Stimulated activated CD4-positive, alpha-beta T cell treated with anti-CD3 and anti-CD28 coated beads, Interleukin-12 subunit alpha, Interleukin-12 subunit beta, amount 100 ng/mL, for 24 hours (primary cell): ENCODE measurements around the gene CALML3.

ENCODE experiments used
- DNase-seq, 2 experiments: peaks; one replicate each; pipeline ENCODE4 v3.0.0-alpha.2; 2020; ENCODE audit warnings: low read depth in 2 of 2

Gene CALML3

DNA sequence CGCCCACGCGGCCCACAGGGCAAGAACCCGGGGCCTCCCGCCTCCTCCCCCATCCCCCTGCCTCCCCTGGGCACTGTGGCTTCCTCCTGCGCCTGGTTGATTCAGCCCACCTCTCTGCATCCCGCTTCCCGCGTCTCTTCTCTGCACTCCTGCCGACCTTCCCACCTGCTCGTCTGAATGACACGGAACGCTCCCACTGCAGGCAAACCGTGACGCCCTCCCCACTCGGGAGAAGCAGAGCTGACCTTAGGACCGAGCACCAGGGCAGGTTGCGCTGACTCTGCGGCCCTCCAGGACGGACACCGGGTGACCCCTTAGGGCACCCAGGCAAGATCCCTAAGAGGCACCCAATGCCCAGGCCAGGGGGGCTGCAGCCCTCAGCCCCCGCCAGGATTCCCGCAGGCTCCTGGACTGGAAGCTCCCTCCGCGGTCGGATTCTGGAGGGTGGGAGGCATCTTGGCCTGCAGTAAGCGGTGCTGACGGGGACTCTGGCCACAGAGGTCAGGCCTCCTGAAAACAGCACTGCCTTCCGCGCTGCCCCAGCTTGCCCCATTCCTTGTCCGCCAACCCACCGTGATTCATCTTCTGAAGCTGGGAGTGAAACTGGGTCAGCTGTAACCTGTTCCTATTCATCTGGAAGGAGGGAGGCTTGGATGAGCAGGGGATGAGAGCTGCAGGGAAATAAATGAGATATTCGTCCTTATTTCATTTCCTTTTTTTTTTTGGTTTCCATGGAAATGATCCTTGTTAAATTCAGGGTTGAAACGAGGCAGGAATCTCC is 990 bp downstream of the CALML3 start:
- no peak for DNase-seq

GRCh38 chr10:5526691-5527331 is 2.0 kb downstream of the CALML3 start:
- DNase-seq: no peak

DNA sequence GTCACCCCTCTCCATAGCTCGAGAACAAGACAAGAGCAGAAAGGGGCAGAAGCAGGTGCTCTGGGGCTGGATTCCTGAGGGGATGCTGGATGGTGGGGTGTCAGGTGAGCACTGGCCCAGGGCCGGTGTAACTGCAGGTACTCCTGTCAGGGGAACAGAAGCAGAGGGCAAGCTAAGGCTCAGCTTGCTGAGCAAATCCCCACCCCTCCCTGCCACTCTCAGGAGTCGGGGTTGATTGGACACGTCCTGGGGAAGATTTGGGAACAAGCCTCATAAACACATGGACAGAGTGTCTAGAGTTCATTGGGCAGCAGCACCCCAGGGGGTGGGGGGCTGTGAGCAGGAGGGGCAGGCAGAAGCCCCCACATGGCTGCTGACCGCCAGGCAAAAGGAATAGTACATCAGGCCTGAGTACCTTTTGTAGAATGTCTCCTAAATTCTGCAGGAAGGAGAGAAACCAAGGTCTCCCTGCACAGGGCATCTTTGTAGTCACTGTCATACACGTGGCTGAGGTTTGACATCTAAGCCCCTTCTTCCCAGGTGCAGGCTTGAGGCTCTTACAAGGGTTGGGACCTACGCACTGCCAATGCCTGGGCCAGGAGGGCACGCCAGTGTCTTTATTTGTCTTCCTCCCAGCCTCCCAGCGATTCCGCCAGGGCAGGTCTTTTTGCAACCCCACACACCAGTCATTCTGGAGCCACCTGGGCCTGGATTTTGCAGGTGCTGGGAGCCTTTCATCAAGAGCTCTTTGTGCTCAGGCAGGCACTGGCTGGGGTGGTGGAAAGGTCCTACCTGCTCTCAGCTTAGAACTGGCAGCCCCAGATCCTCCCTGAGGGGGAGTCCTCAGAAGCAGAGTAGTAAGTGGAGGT is 2.8 kb downstream of the CALML3 start:
- no peak for DNase-seq

DNA sequence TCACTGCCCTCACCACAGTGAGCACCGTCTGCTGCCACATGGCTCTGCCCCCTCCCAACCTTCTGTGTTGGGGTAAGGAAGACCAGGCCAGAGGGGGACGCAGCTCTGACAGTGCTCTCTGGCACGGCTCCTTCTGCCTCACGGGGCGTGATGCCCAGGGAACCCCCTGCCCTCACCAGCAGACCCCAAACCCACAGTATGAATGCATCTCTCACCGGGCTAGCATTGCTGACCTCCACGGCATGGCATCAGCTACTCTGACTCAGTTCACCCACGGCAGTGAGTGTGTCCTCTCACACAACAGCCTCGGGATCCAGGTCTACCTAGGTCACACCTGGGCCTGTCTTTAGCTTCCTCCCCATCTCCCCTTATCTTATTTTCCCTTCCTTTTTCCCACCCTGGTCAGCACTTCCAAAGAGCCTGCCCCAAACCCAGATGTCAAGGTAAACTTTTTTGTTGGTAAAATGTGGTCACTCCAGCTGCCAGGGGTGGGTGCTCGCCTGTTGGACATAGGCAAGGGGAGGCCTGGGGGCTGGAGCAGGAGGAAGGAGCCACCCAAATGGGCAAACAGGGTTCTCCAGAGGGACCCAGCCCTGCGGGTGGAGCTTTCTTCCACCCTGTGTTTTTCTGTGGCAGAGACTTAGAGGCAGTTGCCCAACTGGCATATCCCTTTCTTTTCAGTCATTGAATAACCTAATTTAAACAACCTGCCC is 4.4 kb downstream of the CALML3 start:
- DNase-seq: no peak

DNA sequence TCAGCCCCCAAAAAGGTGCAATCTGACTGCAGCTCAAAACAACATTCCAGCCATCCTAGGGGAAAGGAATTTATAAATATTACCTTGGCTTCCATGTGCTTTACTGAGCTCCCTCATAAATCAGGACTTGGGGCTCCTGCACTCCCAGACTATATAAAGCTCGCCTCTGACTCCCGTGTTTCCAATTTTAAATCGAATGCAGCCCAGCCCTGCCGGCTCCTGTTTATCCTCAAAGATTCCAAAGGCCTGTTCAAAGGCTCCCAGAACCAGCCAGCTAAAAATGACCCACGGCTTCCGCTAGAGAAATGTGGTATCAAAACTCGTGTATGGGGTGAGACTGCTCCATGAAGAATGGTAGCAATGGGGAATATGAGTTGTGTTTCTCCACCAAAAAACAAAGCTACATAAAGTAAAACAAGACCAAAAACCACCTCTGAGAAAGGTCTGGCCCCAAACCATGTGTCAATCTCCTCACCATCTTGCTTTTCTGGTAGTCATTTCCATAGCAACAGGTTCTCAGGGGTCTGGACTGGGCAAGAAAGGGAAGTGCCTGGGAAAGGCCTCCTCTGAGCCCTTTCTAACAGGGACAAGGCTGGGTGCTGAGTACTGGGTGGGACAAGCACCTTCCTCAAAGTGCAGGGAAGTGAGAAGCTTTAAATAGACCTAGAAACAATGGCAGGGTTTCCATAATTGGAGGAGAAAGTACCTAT is 5.1 kb downstream of the CALML3 start:
- DNase-seq: no peak

GRCh38 chr10:5530412-5530806 is 5.6 kb downstream of the CALML3 start:
- DNase-seq: no peak

DNA sequence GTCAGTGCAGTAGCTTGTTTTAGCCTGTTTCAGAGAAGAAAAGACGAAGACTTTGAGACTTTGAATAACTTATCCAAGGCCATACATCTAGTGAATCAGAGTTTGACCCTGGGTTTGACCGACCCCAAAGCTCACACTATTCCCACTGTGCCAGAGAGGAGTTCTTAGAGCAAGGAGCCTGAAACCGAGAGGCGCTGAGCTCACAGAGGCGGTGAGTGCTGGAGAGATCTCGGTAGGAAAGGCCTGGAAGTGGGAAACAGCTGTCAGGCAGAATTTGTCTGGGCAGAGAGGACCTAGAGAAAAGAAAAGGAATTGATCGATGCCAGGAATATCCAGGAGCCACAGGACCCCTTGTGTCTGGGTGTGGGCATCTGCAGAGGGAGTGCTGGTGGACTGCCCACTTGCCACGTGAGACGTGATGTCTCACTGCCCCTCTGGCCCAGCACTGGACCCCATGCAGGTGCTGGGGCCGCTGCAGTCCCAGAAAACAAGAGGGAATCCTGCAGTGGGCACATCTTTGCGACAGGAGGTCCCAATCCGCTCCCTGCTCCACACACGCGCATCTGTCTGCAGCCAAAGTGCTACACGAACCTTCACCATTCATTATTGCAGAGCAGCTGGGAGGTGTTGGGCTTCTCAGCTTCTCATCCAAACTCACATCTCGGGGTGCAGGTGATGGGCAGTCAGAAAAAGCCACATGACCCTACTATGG is 6.2 kb downstream of the CALML3 start:
- DNase-seq: no peak

DNA sequence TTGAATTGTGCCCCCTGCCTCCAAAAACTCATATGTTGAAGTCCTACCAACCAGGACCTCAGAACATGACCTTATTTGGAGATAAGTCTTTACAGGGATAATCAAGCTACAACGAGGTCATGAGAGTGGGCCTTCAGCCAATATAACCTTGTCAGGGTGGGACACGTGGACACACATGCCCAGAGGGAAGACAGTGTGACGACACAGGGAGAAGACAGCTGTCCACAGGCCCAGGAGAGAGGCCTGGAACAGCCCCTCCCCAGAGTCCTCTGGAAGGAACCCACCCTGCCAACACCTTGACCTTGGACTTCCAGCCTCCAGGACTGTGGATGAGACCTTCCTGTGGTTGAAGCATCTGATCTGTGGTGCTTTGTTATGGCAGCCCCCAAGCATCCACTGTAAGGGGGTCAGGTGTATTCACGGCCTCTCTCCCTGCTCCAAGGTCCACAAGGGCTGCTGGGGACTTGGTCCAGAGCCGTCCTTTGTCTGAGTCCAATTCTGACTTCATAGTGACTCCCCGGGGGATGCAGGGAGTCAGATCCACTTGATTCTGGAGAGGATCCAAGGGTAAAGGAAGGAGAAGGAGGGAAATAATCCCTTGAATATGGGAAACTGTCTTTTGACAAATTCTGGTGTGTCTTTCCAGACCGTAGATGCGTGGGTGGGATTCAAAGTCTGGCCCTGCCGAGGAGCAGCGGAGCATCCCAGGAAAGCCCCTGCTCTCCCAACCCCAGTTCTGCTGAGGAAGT is 7.0 kb downstream of the CALML3 start:
- DNase-seq: no peak

DNA sequence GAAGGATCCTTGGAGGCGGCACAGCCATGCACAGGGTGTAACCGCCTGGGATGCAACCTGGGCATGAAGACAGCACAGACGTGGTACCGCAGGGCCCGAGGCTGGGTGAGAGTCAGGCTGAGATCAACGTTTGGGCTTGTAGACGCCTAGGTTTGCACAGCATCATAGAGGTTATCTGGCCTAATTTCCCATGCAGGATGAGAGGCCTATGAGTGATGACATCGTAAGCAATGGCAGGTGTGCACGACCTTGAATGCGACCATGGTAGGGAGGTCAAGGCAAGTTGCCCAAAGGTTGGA is 7.5 kb downstream of the CALML3 start:
- no peak for DNase-seq

DNA sequence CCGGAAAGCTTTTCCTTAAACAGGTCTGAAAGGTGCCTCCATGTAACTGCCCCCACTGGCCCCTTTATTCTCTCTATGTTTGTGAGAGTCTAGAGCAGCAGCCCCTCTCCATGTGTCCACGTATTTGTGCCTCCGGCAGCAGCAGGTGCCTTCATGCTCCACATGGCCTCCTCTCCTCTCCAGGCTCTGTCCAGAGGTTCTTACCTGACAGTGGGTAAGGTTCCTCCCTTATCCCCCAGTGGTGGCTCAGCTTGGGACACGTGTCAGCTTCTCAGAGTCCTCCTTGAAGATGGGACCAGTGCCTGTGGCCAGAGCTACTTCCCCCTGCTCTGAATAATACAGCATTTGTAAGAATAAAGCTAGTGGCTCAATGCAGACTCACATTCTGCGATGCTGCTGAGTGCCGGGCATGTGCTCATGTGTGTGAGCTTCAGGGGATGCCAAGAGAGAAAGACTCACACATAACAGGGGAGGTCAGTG is 7.9 kb downstream of the CALML3 start:
- no peak for DNase-seq

DNA sequence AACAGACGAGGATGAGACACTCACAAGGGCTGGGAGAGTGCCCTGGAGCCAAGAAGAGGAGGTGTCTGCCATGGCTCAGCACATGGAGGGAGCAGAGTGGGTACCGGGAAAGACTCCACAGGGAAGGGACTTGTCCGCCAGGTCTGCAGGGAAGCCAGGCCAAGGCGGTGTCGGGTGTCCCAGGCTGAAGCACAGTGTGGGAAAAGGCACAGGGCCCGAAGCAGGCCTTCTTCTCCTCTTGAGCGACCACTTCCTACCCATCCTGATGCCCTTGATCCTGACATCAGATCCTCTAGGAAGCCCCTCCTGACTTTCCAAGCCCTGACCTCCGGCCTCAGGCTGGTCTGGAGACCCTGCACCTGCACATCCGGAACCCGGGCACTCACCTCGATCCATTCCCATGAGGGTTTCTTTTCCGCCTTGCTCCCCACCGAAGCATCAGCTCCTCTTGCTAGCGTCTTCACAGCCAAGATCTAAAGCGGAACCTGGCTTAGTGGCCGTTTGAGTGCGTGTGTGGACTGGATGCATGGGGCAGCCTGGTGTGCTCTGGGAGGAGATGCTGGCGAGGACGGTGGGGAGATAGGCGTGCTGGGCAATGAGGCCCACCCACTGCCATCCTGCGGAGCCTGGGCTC is 8.5 kb downstream of the CALML3 start:
- DNase-seq: no peak

DNA sequence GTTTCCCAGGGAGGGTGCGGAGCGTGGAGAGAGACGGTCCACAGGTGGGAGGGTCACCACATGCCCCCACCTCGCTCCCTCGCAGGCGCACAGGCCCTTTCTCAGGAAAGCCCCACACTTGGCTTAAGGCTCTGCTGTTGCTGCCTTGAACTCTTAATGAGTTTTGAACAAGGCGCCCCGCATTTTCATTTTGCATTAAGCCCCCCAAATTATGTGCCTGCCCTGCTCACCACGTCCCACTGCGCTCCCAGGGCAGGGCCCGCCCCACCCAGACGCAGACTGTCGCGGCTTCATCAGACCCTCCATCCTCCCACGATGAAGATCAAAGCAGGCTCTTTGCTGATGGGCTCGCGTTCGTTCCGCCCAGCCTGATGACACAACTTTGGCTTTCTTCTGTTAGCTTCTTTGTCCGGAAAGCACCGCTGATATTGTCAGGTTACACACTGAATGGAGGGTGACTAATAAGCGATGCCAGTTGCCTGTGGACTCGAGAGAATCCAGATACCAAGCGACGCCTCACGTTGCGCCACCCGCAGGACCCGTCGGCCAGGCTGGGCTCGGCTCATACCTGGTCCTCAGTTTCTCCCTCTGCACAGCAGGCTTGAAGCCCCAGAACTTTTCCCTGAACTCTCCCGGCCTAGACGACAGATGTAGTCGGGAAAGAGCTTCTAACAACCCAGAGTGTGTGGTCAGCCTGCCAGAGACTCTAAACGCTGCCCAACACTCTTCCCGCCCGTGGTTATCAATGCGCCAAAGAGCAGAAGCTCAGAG is 9.5 kb downstream of the CALML3 start:
- DNase-seq: no peak

DNA sequence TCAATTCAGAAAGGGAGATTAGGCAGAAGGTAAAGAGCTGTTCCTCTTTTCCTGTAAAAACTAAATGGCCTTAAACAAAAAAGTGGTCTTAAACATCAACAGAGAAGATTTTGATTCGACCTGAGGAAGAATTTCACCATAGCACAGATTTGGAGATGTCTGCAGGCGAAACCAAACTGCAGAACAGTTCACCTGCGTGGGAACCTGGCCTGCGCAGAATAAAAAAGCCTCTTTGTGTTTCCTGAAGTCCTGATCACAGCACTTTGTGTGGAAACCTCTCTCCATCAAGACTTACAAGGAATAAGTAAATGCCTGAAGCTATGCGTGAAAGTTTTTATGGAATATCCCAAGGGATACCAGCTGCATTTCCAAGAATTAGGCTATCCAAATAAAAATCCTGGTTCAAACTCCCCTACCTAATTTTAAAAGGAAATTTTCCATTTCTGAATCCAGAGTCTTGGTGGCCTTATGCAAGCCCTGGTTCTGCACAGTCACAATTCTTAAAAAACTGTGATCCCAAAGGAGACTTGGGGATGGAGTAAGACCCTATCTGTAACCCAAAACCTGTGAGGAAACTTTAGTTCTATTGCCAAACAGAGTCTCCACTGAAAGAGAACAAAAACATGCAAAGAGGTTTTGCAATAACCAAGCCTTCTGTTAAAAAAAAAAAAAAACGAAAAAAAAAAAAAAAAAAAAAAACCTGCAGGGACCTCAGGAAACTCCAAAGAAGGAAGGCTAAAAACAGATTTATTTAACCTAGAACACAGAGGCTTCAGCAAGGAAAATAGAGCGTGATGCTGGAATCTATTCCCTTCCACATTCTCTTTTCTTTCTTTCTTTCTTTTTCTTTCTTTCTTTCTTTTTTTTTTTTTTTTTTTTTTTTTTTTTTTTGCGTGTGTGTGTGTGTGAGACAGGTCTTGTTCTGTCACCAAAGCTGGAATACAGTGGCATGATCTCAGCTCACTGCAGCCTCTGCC is 10.4 kb downstream of the CALML3 start:
- no peak for DNase-seq

DNA sequence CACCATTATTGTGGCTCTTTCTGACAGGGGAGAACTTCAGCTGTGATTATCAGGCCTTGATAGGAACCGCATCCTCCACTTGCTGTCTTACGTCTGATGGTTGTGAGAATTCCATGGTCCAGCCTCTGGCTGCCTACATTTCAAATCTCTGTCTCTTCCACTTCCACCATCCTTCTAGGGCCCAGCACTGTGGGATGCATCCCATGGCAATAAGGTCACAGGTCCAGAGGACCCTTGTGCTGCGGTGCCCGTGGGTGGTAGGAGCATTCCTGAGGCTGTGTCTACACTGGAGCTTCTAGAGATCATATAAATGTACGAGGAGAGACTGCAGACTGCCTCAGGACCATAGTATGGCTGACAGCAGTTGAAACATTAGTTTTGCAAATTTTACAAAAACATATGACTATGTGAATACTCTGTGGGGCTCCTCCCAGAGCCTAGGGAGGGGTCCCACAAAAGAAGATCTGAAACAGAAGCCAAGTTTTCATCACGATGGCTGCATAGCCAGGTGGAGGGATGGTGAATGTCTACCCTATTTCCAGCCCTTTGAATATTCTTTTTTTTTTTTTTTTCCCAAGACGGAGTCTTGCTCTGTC is 11.8 kb downstream of the CALML3 start:
- no peak for DNase-seq

DNA sequence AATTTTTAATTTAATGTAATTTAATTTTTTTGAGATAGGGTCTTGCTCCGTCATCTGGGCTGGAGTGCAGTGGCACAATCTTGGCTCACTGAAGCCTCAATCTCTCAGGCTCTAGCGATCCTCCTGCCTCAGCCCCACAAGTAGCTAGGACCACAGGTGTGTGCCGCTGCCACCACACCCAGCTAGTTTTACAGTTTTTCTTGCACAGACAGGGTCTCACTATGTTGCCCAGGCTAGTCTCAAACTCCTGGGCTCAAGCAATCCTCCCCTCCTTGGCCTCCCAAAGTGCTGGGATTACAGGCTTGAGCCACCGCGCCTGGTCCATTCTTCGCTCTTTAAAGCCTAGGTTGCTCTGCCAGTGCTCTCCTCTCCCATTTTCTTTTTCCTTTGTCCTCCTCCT is 12.9 kb downstream of the CALML3 start:
- DNase-seq: no peak

GRCh38 chr10:5538446-5538845 is 13.7 kb downstream of the CALML3 start:
- no peak for DNase-seq
